Daoy (cell line): ENCODE measurements around the gene UGT1A6. TPM values are rescaled to one million over a fixed set of nuclear protein-coding genes. Genes with fewer than 3 reads are reported as not detected.
"Not testable (repeated sequence)": the region's sequence is repeated elsewhere in the genome, so short reads cannot be mapped to it uniquely, and the experiment has no call there.

Source experiments
- DNase-seq: peaks from one replicate; pipeline ENCODE4 v3.0.0-alpha.2; 2015; ENCODE audit warnings: low read depth
- total RNA-seq: library from RNA; depleted of rRNA; stranded (reverse); fragments of >200 nt; shearing (Covaris generic); gene quantifications from 2 replicates; pipeline ENCODE4 v1.2.3, GENCODE V29; 2014

Gene UGT1A6
- total RNA-seq, 1 experiment from 2014 or later = not detected

- no peak for DNase-seq
Measured at GRCh38 chr2:233718552-233718951, 25.9 kb downstream of the UGT1A6 start, which contains the start of gene UGT1A4. TSS of gene UGT1A4 (plus strand) at chr2:233718736. CDS start at chr2:233718821, 85 bp downstream.

- DNase-seq = no peak
Measured at GRCh38 chr2:233728723-233729301, 36.1 kb downstream of the UGT1A6 start, which contains the start of gene UGT1A3. TSS of gene UGT1A3 (plus strand) at chr2:233729042. CDS start at chr2:233729127, 85 bp downstream.

- not testable (repeated sequence) for DNase-seq
Measured at GRCh38 chr2:233736868-233737653, 44.4 kb downstream of the UGT1A6 start.

- DNase-seq = no peak
Measured at GRCh38 chr2:233740870-233741269, 48.2 kb downstream of the UGT1A6 start.

- DNase-seq = no peak
Measured at GRCh38 chr2:233743464-233744259, 51.0 kb downstream of the UGT1A6 start.

- no peak for DNase-seq
Measured at GRCh38 chr2:233745073-233745755, 52.5 kb downstream of the UGT1A6 start.

GRCh38 chr2:233745838-233746237, 53.1 kb downstream of the UGT1A6 start:
- DNase-seq = not testable (repeated sequence)

GRCh38 chr2:233746475-233747282, 54.0 kb downstream of the UGT1A6 start:
- no peak for DNase-seq

- no peak for DNase-seq
Measured at GRCh38 chr2:233747283-233747544, 54.5 kb downstream of the UGT1A6 start.

- not testable (repeated sequence) for DNase-seq
Measured at GRCh38 chr2:233750689-233751088, 58.0 kb downstream of the UGT1A6 start.

GRCh38 chr2:233751212-233752009, 58.7 kb downstream of the UGT1A6 start:
- DNase-seq = not testable (repeated sequence)

GRCh38 chr2:233754872-233755611, 62.4 kb downstream of the UGT1A6 start:
- no peak for DNase-seq

- DNase-seq = peak; percentile 47
Measured at GRCh38 chr2:233756429-233757081, 63.9 kb downstream of the UGT1A6 start.

GRCh38 chr2:233758141-233758540, 65.5 kb downstream of the UGT1A6 start:
- no peak for DNase-seq

- no peak for DNase-seq
Measured at GRCh38 chr2:233758849-233759248, 66.2 kb downstream of the UGT1A6 start.

GRCh38 chr2:233760043-233760442, 67.4 kb downstream of the UGT1A6 start, which contains the start of gene UGT1A1:
TSS of gene UGT1A1 (plus strand) at chr2:233760270. CDS start at chr2:233760288, 18 bp downstream.
- no peak for DNase-seq

GRCh38 chr2:233761040-233761769, 68.5 kb downstream of the UGT1A6 start:
- DNase-seq = peak; percentile 57

- DNase-seq = peak; percentile 92
Measured at GRCh38 chr2:233764264-233764663, 71.6 kb downstream of the UGT1A6 start.
